Lung (tissue), 13 donors: ENCODE results near the gene TRMT10C. TPM values are rescaled to one million over a fixed set of nuclear protein-coding genes. Genes with fewer than 3 reads are reported as not detected.
"Not testable (repeated sequence)": the region's sequence is repeated elsewhere in the genome, so short reads cannot be mapped to it uniquely, and the experiment has no call there.

Experiments used
- ATAC-seq: fragments of 200-7000 bp; cut with Tn5 transposase; one replicate; pipeline ENCODE4 v1.9.1; 2020; ENCODE audit warnings: moderate number of reproducible peaks; ENCODE audit not compliant: insufficient read depth, low FRiP score
- DNase-seq, 3 donors: peaks; one replicate each; pipeline ENCODE4 v3.0.0-alpha.2; 2013 to 2017
- H3K27ac ChIP-seq, 2 donors: one replicate each; pipeline ENCODE4 v1.5.1; 2013; ENCODE audit warnings: mild to moderate bottlenecking in 2 of 2, moderate library complexity in 2 of 2, control low read depth in 1 of 2, inconsistent platforms in 1 of 2, low read depth in 1 of 2, low read length in 1 of 2
- H3K27me3 ChIP-seq, 3 donors: one replicate each; pipeline ENCODE4 v1.5.1; 2013; ENCODE audit warnings: low read length in 2 of 3; ENCODE audit not compliant: control insufficient read depth in 3 of 3, insufficient read depth in 3 of 3
- H3K36me3 ChIP-seq, 4 donors: one replicate each; pipeline ENCODE4 v1.5.1; 2013; ENCODE audit warnings: low read length in 4 of 4, mild to moderate bottlenecking in 1 of 4, moderate library complexity in 1 of 4; ENCODE audit not compliant: control insufficient read depth in 4 of 4, insufficient read depth in 4 of 4
- H3K4me1 ChIP-seq, 5 donors: one replicate each; pipeline ENCODE4 v1.5.1; 2013; ENCODE audit warnings: low read length in 5 of 5, mild to moderate bottlenecking in 2 of 5, moderate library complexity in 1 of 5; ENCODE audit not compliant: control insufficient read depth in 5 of 5, insufficient read depth in 5 of 5
- H3K4me3 ChIP-seq: one replicate; pipeline ENCODE4 v1.5.1; 2013; ENCODE audit warnings: mild to moderate bottlenecking, control low read depth, moderate library complexity
- H3K9ac ChIP-seq, 2 donors: one replicate each; pipeline ENCODE4 v1.5.1; 2013; ENCODE audit warnings: low read length in 2 of 2, control low read depth in 1 of 2; ENCODE audit not compliant: insufficient read depth in 1 of 2
- H3K9me3 ChIP-seq, 4 donors: one replicate each; pipeline ENCODE4 v1.5.1; 2013; ENCODE audit warnings: low read length in 3 of 4, mild to moderate bottlenecking in 1 of 4, moderate library complexity in 1 of 4; ENCODE audit not compliant: control insufficient read depth in 4 of 4, insufficient read depth in 3 of 4
- CTCF ChIP-seq: IDR thresholded peaks from 2 replicates; pipeline ENCODE4 v1.5.1; 2012; ENCODE audit warnings: mild to moderate bottlenecking; ENCODE audit errors: control extremely low read depth, extremely low read depth
- WGBS, 2 donors: extraction: QIAGEN DNeasy Blood & Tissue Kit; methylation state at CpG; one replicate each; pipeline ENCODE4 v1.1.7; 2013; 5-methylcytosine and 5-hydroxymethylcytosine counted together
- polyA plus RNA-seq, 2 donors: library from polyadenylated mRNA; stranded (reverse); fragments of 200-250 nt; gene quantifications; one replicate each; pipeline ENCODE4 v1.2.1, GENCODE V29; 2013
- small RNA-seq: library from RNA; depleted of rRNA; stranded (forward); fragments of <200 nt; gene quantifications from one replicate; pipeline ENCODE3, GENCODE V24; 2014; ENCODE audit warnings: low replicate concordance
- total RNA-seq, 2 donors: library from RNA; depleted of rRNA in 1 of 2; stranded (reverse); fragments of >200 nt in 1 of 2; gene quantifications; one replicate each; pipeline ENCODE4 v1.2.1, GENCODE V29; 2014 to 2021
- donor health status: control.
- donor health status: control.
- donor health status: Bipolar disorder and iron deficiency.
- donor health status: healthy.
- donor health status: DM: yes; HTN: yes; CAD: no.

The TRMT10C gene
- total and polyA plus RNA-seq, 4 donors: 13.9 to 17.0 (median 15.6) TPM

- DNase-seq: no peak
- Histone ChIP-seq H3K9me3 (no peaks in the 10 kb centered on the region), H3K27ac (no peak overlapping the region), H3K27me3 (no peaks in the 10 kb centered on the region), H3K4me1 (no peaks in the 10 kb centered on the region), H3K36me3 (no peaks in the 10 kb centered on the region), H3K9ac (no peak overlapping the region), H3K4me3 (no peak overlapping the region)
- 90 to 91% methylated on average over 2 of the region's 2 CpGs for WGBS, 2 donors
- no peak for TF ChIP-seq CTCF
- ATAC-seq: no peak
Measured at GRCh38 chr3:101611023-101611422, 49.4 kb downstream of the TRMT10C start.

- 88 to 90% methylated on average over 8 to 9 of the region's 9 CpGs for WGBS, 2 donors
- not testable (repeated sequence) for DNase-seq, H3K4me1 ChIP-seq, H3K9ac ChIP-seq, H3K36me3 ChIP-seq, H3K9me3 ChIP-seq, ATAC-seq, H3K27me3 ChIP-seq, H3K27ac ChIP-seq, H3K4me3 ChIP-seq
Measured at GRCh38 chr3:101613014-101613413, 51.3 kb downstream of the TRMT10C start.

GRCh38 chr3:101615525-101615924 is 53.9 kb downstream of the TRMT10C start:
- 92 to 94% methylated on average over 6 of the region's 6 CpGs for WGBS, 2 donors
- Histone ChIP-seq H3K9ac (no peak overlapping the region), H3K27me3 (no peaks in the 10 kb centered on the region), H3K27ac (no peak overlapping the region), H3K4me1 (no peaks in the 10 kb centered on the region), H3K4me3 (no peak overlapping the region), H3K36me3 (no peaks in the 10 kb centered on the region), H3K9me3 (no peaks in the 10 kb centered on the region)
- TF ChIP-seq CTCF: no peak
- no peak for ATAC-seq
- DNase-seq: no peak

Small RNA genes lying within 50 kb of the gene (small RNA-seq; reads per million reads assigned to genes)
- not detected for gene RNU6-1256P

Other genes with a start within 250 kb of the TRMT10C start
- gene IMPG2, start 241.3 kb upstream of the TRMT10C start, total RNA-seq: under 1 TPM; 0.15 to 0.54 TPM
- under 1 TPM; 0.04 to 0.05 TPM for gene IMPG2, start 241.3 kb upstream of the TRMT10C start, polyA plus RNA-seq
- gene SENP7, start 48.7 kb upstream of the TRMT10C start, total RNA-seq: 10 to 100 TPM; 12.8 to 73.9 TPM
- 10 to 100 TPM in 1 of 2 donors, 1 to 10 TPM in 1; 6.0 to 10.8 TPM for gene SENP7, start 48.7 kb upstream of the TRMT10C start, polyA plus RNA-seq
- gene PCNP, start 12.3 kb downstream of the TRMT10C start, total RNA-seq: 100 to 1,000 TPM; 123 to 195 TPM
- gene PCNP, start 12.3 kb downstream of the TRMT10C start, polyA plus RNA-seq: 10 to 100 TPM; 73.1 to 76.4 TPM
- gene ZBTB11, start 115.3 kb downstream of the TRMT10C start, total RNA-seq: 10 to 100 TPM; 14.3 to 42.5 TPM
- 1 to 10 TPM; 7.5 to 9.3 TPM for gene ZBTB11, start 115.3 kb downstream of the TRMT10C start, polyA plus RNA-seq
- 1,000 to 10,000 TPM in 1 of 2 donors, 100 to 1,000 TPM in 1; 883 to 1,468 TPM for gene RPL24, start 124.8 kb downstream of the TRMT10C start, total RNA-seq
- gene RPL24, start 124.8 kb downstream of the TRMT10C start, polyA plus RNA-seq: 1,000 to 10,000 TPM; 1,147 to 4,516 TPM
- gene CEP97, start 162.7 kb downstream of the TRMT10C start, total RNA-seq: 10 to 100 TPM; 11.1 to 21.0 TPM
- 1 to 10 TPM; 1.9 to 2.1 TPM for gene CEP97, start 162.7 kb downstream of the TRMT10C start, polyA plus RNA-seq
- gene NXPE3, start 217.3 kb downstream of the TRMT10C start, total RNA-seq: 10 to 100 TPM in 1 of 2 donors, 1 to 10 TPM in 1; 6.5 to 14.2 TPM
- gene NXPE3, start 217.3 kb downstream of the TRMT10C start, polyA plus RNA-seq: 1 to 10 TPM; 4.5 to 9.5 TPM